WTC11 (cell line): Measurements from ENCODE around the gene PIEZO1. TPM values are rescaled to one million over a fixed set of nuclear protein-coding genes. Genes with fewer than 3 reads are reported as not detected.
A peak's percentile ranks its signal among the peaks of the same experiment; 100 is the strongest.

Experiments
- ATAC-seq: fragments of 200-7000 bp; cut with Tn5 transposase; 2 replicates; pipeline ENCODE4 v1.10.0; 2021; ENCODE audit warnings: mild to moderate bottlenecking, moderate library complexity
- CTCF ChIA-PET: fragments of 300-600 bp; sonication (Branson Sonifier 250); formaldehyde crosslinking; loops from one replicate; lab custom pipeline; 2021; ENCODE audit warnings: antibody characterized with exemption; lab: Charles Lee
- POLR2A ChIA-PET: fragments of 350-600 bp; sonication (Branson Sonifier 250); formaldehyde crosslinking; loops from one replicate; lab custom pipeline; 2021; ENCODE audit warnings: antibody characterized with exemption; lab: Charles Lee
- DNase-seq: peaks from one replicate; pipeline ENCODE4 v3.0.0; 2021; ENCODE audit warnings: low spot score
- H3K27ac Mint-ChIP-seq: 2 replicates; pipeline ENCODE4 v1.8.0; 2021; ENCODE audit warnings: mixed read lengths
- H3K27me3 Mint-ChIP-seq: 2 replicates; pipeline ENCODE4 v1.8.0; 2021; ENCODE audit warnings: low read depth, mild to moderate bottlenecking, moderate library complexity, mixed read lengths
- H3K36me3 Mint-ChIP-seq: 2 replicates; pipeline ENCODE4 v1.8.0; 2021; ENCODE audit warnings: mixed read lengths
- H3K4me1 Mint-ChIP-seq: 2 replicates; pipeline ENCODE4 v1.8.0; 2022; ENCODE audit warnings: mixed read lengths
- H3K4me3 Mint-ChIP-seq: 2 replicates; pipeline ENCODE4 v1.8.0; 2021; ENCODE audit warnings: mild to moderate bottlenecking, moderate library complexity, mixed read lengths
- H3K9me3 Mint-ChIP-seq: 2 replicates; pipeline ENCODE4 v1.8.0; 2021; ENCODE audit warnings: mixed read lengths
- AFF4 ChIP-seq: sonication (generic); formaldehyde crosslinking; IDR thresholded peaks from 2 replicates; pipeline ENCODE4 v1.8.1; 2023; ENCODE audit warnings: mild to moderate bottlenecking, missing genetic modification reagents, borderline replicate concordance
- ATF2 ChIP-seq: sonication (generic); formaldehyde crosslinking; IDR thresholded peaks from 2 replicates; pipeline ENCODE4 v1.8.1; 2022; ENCODE audit warnings: low read depth, missing genetic modification reagents, borderline replicate concordance
- ATF3 ChIP-seq: sonication (generic); formaldehyde crosslinking; conservative IDR thresholded peaks from 2 replicates; pipeline ENCODE4 v1.8.1; 2022; ENCODE audit warnings: mild to moderate bottlenecking, missing genetic modification reagents
- ATF6 ChIP-seq: sonication (generic); formaldehyde crosslinking; IDR thresholded peaks from 2 replicates; pipeline ENCODE4 v1.8.1; 2023; ENCODE audit warnings: mild to moderate bottlenecking, missing genetic modification reagents
- CBFB ChIP-seq: sonication (generic); formaldehyde crosslinking; IDR thresholded peaks from 2 replicates; pipeline ENCODE4 v1.8.1; 2022; ENCODE audit warnings: mild to moderate bottlenecking, low read depth, missing genetic modification reagents
- E2F4 ChIP-seq: sonication (generic); formaldehyde crosslinking; IDR thresholded peaks from 2 replicates; pipeline ENCODE4 v1.8.1; 2022; ENCODE audit warnings: low read depth, mild to moderate bottlenecking, moderate library complexity, missing genetic modification reagents, borderline replicate concordance
- FOXK1 ChIP-seq: sonication (generic); formaldehyde crosslinking; IDR thresholded peaks from 2 replicates; pipeline ENCODE4 v1.8.0; 2022; ENCODE audit warnings: mild to moderate bottlenecking, moderate library complexity, missing genetic modification reagents
- FOXP4 ChIP-seq: sonication (generic); formaldehyde crosslinking; IDR thresholded peaks from 2 replicates; pipeline ENCODE4 v1.8.0; 2022; ENCODE audit warnings: mild to moderate bottlenecking, missing genetic modification reagents
- HMGXB4 ChIP-seq: sonication (generic); formaldehyde crosslinking; IDR thresholded peaks from 2 replicates; pipeline ENCODE4 v1.8.1; 2023; ENCODE audit warnings: mild to moderate bottlenecking, moderate library complexity, missing genetic modification reagents
- MLX ChIP-seq: sonication (generic); formaldehyde crosslinking; IDR thresholded peaks from 2 replicates; pipeline ENCODE4 v1.8.1; 2023; ENCODE audit warnings: mild to moderate bottlenecking, missing genetic modification reagents, moderate library complexity
- MYBL2 ChIP-seq: sonication (generic); formaldehyde crosslinking; IDR thresholded peaks from 2 replicates; pipeline ENCODE4 v1.8.1; 2023; ENCODE audit warnings: mild to moderate bottlenecking, moderate library complexity, missing genetic modification reagents
- NFATC4 ChIP-seq: fragments of 250-450 bp; sonication (Bioruptor Pico); IDR thresholded peaks from 2 replicates; pipeline ENCODE4 v1.9.0; 2021; ENCODE audit warnings: mild to moderate bottlenecking
- NR2C2 ChIP-seq: sonication (generic); formaldehyde crosslinking; IDR thresholded peaks from 2 replicates; pipeline ENCODE4 v1.8.0; 2022; ENCODE audit warnings: mild to moderate bottlenecking, missing genetic modification reagents
- RELA ChIP-seq: sonication (generic); formaldehyde crosslinking; IDR thresholded peaks from 2 replicates; pipeline ENCODE4 v1.8.1; 2022; ENCODE audit warnings: missing genetic modification reagents, mild to moderate bottlenecking, borderline replicate concordance
- SMAD3 ChIP-seq: sonication (generic); formaldehyde crosslinking; IDR thresholded peaks from 2 replicates; pipeline ENCODE4 v1.8.0; 2022; ENCODE audit warnings: missing genetic modification reagents, mild to moderate bottlenecking, borderline replicate concordance
- SP1 ChIP-seq: sonication (generic); formaldehyde crosslinking; conservative IDR thresholded peaks from 2 replicates; pipeline ENCODE4 v1.8.1; 2022; ENCODE audit warnings: missing genetic modification reagents
- ZNF121 ChIP-seq: sonication (generic); formaldehyde crosslinking; IDR thresholded peaks from 2 replicates; pipeline ENCODE4 v1.8.0; 2023; ENCODE audit warnings: missing genetic modification reagents
- ZNF263 ChIP-seq: sonication (generic); formaldehyde crosslinking; IDR thresholded peaks from 2 replicates; pipeline ENCODE4 v1.8.1; 2022; ENCODE audit warnings: low read depth, mild to moderate bottlenecking, moderate library complexity, missing genetic modification reagents
- total RNA-seq: library from RNA; stranded (reverse); gene quantifications from 3 replicates; pipeline ENCODE4 v1.2.3, GENCODE V29; 2021

Gene PIEZO1
- total RNA-seq, 1 experiment from 2014 or later = 71.3 TPM

- peak overlapping the region; percentile 62; the same call in 1 of the 2 replicates for H3K27ac Mint-ChIP-seq
- H3K36me3 Mint-ChIP-seq = no peaks in the 10 kb centered on the region
- ChIA-PET CTCF (interaction anchor here (1.0 to 6.8 kb wide), 3 partner anchors 18 to 33 kb away, joined by 3 to 46 read pairs (median 8); no protein-coding TSS in a partner anchor), POLR2A (interaction anchor here (0.6 kb wide), 1 partner anchor 716 kb away, joined by 3 read pairs; no protein-coding TSS in a partner anchor)
- no peaks in the 10 kb centered on the region for H3K9me3 Mint-ChIP-seq
- no peak for TF ChIP-seq ATF6
- TF ChIP-seq CBFB (CRISPR knock-in tag) = no peak
- TF ChIP-seq SP1 (CRISPR knock-in tag) = no peak
- no peak for TF ChIP-seq SMAD3 (CRISPR knock-in tag)
- no peak for TF ChIP-seq HMGXB4
- no peak for TF ChIP-seq MYBL2 (CRISPR knock-in tag)
- no peak for TF ChIP-seq RELA (CRISPR knock-in tag)
- TF ChIP-seq E2F4 (CRISPR knock-in tag) = no peak
- TF ChIP-seq MLX = no peak
- TF ChIP-seq NFATC4 (CRISPR knock-in tag) = no peak
- TF ChIP-seq FOXP4 (CRISPR knock-in tag) = no peak
- TF ChIP-seq ZNF263 (CRISPR knock-in tag) = no peak
- TF ChIP-seq NR2C2 (CRISPR knock-in tag) = no peak
- peak overlapping the region; percentile 84 for H3K4me3 Mint-ChIP-seq
- peaks cover 19% of the 10 kb centered on the region for H3K4me1 Mint-ChIP-seq
- no peak for DNase-seq
- ATAC-seq = no peak
- no peaks in the 10 kb centered on the region for H3K27me3 Mint-ChIP-seq
Observed at GRCh38 chr16:88703486-88704309, 81.3 kb downstream of the PIEZO1 start.

GRCh38 chr16:88702371-88703210, 82.4 kb downstream of the PIEZO1 start:
- H3K27me3 Mint-ChIP-seq = no peaks in the 10 kb centered on the region
- no peak overlapping the region for H3K4me3 Mint-ChIP-seq
- TF ChIP-seq AFF4 (CRISPR knock-in tag) (no peak), FOXK1 (no peak), ZNF121 (no peak), ATF2 (CRISPR knock-in tag) (no peak), ATF3 (CRISPR knock-in tag) (no peak)

More at GRCh38 chr16:88702371-88703210, 82.4 kb downstream of the PIEZO1 start:
- peaks cover 18% of the 10 kb centered on the region for H3K4me1 Mint-ChIP-seq
- DNase-seq (no peak), ATAC-seq (no peak)
- ChIA-PET CTCF (interaction anchor here (0.8 to 6.8 kb wide), 3 partner anchors 17 to 35 kb away, joined by 3 to 46 read pairs (median 4); no protein-coding TSS in a partner anchor), POLR2A (no interaction called here)
- no peaks in the 10 kb centered on the region for H3K9me3 Mint-ChIP-seq
- peaks cover 2% of the 10 kb centered on the region; the same call in 1 of the 2 replicates for H3K36me3 Mint-ChIP-seq
- H3K27ac Mint-ChIP-seq = peak overlapping the region; percentile 53; the same call in 1 of the 2 replicates
